GM18519 (cell line): ENCODE measurements around the gene DLX1.

Experiments
- ATAC-seq: cut with Tn5 transposase; IDR thresholded peaks from one replicate; pipeline ENCODE4 v1.9.1; 2021; ENCODE audit warnings: mild to moderate bottlenecking, moderate library complexity; ENCODE audit not compliant: unreplicated experiment, low FRiP score

Gene DLX1

DNA sequence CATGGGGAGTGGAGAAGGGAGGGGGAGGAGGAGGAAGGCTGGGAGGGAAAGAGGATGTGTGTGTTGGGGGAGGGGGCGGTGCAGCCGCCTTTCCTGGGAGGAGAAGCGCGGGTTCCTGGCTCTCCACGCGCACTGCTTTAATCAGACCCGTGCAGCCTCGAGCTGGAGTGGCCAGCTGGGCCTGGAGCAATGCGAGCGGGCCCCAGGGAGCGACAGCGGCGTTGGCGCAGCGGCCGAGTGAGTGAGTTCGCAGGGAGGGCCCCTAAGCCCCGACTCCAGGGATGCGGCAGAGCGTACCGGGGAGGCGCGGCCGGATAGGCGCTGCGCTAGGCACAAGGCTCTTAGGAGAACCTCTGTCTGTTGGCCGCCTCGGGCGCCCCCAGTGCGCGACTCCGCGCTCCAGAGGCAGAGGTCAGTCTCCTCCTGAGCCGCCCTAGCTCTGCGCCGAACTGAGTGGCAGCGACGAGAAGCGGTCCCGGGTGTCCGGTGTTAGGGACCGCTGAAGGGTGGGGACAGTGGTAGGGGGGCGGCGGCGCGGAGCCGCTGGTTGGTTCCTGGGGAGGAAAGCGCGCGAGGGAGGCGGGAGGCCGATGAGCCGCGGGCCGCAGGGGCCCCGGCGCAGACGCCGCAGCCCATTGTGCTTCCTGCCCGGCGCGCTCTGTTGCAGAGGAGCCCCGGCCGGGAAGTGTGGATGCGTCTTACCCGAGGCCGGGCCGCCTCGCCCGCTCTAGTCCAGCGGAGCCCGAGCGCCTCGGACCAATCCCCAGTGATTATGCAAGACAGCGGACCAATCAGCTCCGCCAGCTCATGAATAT is 455 bp upstream of the DLX1 start:
- ATAC-seq, result peak; percentile 78

DNA sequence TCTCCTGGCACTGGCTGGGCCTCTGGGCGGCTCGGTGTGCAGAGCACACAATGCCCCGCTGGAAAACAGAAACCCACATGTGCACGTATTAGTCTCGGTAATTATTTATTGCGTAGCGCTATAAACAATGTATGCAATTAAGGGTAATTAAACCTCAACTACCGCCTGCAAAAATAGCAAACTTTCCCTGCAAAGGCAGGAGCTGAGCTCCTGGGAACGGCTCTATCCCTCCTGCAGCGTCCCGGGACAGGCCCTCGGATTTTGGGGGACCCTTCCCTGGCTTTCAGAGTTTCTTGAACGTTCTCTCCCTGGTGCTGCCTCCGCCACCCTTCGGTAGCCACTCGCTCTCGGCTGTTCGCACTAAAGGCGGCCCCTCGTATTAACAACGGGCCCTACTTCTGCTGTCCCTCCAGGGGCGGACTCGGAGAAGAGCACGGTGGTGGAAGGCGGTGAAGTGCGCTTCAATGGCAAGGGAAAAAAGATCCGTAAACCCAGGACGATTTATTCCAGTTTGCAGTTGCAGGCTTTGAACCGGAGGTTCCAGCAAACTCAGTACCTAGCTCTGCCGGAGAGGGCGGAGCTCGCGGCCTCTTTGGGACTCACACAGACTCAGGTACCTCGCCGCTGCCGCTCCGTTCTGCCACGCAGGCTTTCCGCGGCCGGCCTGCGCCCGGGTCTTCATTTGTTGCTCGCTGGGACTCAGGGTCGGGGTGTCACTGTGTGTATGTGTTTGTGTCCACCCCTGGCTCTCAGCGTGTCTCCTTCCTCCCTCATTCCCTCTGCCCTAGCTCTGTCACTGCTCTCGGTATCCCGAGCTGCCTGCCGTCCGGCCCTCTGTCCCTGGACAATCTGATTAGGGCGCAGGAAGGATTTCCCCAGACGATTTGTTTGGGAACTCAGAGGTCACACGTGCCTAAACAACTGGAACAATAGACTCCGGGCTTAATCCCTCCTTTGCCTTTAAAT is 1.2 kb downstream of the DLX1 start:
- ATAC-seq, result no peak

DNA sequence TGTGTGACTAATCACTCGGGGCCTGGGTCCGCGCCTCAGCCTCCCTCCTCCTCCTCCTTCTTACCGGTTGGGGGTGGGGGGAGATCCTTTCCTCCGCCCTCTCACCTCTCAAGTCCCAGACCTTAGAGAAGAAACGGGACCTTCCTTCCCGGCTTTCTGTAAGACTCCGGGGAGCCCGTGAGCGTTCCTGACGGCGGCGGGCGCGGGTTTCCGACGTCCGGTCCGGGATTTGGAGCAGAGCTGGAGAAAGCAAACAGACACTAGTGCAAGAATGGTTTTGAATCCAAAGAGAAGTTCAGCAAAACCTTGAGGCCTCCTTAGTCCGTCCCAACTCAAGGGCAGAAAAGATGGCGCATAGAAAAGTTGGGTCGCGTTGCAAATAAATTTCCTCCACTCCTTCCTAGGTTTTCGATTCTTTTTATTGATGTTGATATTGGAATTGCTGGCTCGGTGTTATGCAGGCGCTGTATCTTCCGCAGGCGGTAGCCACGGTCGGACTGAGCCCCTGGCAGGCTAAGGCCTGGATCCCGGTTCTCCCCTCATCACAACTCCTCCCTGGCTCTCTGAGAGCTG is 2.0 kb downstream of the DLX1 start:
- no peak for ATAC-seq

DNA sequence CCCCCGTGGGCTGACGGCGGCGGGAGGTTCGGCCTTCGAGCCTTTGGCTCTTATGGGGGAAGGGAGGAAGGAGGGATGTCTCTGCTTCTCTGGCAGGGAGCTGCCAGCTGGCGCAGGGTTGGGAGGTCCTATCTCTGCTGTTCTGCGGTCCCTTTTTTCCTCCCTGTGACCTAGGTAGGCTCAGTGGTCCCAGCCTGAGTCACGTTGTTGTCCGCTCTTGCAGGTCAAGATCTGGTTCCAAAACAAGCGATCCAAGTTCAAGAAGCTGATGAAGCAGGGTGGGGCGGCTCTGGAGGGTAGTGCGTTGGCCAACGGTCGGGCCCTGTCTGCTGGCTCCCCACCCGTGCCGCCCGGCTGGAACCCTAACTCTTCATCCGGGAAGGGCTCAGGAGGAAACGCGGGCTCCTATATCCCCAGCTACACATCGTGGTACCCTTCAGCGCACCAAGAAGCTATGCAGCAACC is 2.5 kb downstream of the DLX1 start:
- ATAC-seq, result no peak

DNA sequence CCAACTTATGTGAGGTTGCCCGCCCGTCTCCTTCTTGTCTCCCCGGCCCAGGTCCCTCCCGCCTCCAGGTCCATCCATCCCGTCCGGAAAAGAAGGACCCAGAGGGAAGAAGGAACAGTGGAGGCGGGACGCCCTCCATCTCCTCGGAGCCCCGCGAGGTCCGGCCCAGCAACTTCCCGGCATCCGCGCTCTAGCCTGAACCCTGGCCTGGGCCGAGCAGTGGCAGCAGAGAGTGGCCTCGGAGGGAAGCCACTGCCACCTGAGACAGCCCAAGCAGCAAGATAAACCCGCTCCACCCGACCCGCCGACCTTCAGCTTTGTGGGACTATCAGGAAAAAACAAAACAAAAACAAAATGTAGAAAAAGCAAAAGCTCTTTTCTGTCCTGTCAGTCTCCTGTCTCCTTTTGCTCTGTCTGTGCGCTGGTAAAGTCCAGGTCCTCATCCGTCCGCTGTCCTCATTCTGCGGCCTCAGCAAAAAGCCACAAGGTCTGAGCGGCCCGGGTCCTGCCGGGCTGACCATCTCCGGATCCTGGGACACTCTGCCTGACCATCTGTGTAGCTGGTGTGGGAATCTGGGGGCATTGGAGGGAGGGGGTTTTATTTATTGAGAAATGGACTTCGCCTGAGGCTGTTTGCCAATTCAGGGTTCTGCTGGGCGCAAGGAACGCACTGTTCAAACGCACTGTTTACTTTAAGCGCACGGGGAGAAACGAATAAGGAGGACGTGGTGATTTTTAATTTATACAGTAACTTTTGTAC is 3.1 kb downstream of the DLX1 start:
- no peak for ATAC-seq

DNA sequence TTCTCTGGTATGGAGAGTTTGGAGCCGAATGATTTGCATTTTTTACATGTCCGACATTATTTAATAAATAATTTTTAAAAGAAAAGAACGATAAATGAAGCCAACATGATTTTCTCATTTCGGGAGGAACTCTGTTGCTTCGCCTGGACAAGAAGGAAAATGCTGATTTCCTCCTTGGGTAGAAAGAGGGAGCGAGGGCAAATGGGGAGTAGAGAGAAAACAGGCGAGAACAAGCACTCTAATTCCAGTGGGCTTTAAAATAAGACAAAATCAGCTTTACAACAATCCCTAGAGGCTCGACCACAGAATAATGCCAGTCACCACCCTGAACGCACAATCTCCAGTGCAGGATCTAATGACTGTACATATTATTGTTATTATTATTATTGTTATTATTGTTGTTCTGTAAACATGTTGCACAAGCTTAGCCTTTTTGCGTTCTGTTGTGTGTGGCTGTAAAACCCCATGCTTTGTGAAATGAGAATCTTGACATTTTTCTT is 3.7 kb downstream of the DLX1 start:
- ATAC-seq, result no peak

DNA sequence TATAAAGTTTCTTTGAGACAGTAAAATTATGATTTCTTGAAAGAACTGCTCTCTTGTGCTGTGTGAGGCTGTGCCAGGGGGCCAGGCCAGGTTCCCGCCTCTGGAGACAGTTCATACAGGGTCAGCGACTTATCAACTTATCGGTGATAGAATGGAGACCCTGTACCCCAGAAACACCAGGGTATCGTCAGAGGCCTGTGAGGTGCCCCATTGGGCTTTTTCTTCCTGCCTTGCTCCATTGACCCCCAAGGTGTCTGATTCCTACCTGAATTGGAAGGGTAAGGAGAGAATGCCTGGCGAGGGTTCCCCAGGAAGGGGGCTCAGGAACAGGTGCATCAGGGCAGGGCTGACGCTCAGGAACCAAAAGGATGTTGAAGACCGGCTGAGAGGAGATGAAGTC is 4.3 kb downstream of the DLX1 start:
- ATAC-seq, result no peak

DNA sequence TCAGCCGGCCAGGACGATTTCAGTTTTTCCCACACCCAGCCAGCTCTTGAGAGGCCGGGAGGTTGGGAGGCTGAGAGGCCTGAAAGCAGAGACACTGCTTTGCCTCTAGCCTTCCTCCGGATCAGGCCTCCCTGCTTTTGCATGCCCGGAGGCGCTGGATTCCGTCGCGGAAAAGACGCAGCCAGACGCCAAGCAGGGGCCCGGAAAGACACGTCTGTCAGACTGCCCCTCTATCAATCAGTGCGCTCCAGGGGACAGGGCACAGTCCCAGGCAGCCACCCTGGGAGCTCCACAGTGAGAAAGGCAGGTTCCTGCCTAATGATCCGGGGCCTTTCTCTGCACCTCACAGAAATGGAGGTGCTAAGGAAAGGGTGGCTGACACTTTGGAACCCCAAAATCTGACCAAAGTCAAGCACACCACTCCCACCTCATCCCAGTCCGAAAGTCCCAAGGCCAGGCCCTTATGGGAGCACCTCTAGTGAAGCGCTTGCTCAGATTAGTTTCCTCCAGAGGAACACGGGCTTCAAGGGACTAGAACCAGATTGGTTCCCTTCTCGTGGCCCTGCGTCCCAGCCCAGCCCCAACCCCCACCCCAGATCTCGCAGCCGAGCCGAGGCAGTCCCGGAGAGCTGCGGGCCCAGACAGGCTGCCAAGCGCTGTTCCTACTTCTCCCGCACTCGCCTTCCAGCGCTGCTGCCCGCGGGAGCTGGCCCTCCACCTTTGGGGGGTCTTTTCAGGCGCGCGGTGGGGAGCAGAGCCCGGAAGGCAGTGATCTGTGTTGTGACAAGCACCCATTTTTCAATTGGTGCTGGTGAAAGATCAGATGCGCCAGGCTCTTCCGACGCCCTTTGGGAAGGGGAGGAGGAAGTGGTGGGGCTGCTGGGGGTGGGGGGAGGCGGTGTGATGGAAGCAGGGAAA is 5.0 kb downstream of the DLX1 start:
- no peak for ATAC-seq

DNA sequence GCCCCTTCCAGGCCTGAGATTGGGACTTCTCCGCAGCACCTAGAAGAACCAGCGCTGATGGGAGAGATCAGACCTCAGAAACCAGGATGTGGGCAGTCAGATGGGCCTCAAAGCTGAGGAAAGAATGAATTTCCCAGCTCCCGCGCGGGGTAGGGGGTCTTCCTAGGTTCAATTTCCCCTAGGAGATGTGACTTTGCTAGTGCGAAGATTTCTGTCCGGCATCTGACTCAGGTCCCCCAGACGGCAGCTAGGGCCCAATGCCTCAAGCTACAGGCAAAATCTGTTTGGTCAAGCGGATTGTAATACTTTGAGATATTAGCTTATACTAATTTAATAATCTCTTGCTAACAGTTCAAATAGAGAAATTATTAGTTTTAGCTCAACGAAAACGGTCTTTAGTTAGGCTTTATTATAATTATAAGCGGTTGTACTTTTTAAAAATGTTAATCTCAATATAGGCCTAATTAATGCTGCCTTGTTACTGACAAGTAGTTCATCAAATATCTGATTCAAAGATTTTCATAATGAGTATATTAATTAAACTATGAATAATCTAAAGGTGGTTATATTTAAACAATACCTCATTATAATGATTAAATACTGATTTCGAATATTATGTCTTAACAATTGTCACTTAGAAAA is 5.8 kb downstream of the DLX1 start:
- no peak for ATAC-seq

DNA sequence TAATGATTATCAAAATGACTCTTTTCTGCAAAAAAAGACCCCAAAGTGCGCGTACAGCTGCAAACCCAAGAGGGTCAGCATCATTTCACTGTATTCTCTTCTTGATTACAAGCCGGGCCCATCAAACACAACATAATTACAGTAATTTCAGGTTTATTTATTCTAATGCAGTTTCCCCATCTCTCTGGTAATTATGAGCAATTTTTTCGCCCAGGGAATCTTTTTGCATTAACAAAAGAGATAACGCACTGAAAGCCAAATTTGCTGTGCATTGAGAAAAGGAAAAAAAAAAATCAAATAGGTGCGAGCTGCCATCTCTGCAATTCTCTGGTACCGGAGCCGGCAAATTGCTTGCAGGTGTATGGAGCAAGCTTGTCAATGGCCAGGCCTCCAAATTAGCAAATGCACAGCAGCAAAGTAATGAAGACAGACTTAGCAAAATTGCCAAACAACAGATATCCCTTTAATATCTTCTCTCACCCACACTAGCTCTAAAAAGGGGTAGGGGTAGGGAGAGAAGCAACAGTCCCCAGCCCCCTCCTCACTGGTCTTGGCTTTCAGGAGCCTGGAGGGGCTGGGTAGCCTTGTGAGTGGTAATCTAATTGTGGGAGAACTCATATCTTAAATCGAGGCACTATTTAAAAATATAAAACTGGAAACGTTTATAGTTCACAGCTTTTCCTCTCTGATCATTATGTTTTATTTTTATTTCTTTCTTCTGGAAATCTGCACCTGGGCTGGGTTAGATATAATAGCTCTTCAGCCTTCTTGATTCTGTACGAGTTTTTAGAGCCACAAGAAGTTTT is 6.7 kb downstream of the DLX1 start:
- no peak for ATAC-seq

DNA sequence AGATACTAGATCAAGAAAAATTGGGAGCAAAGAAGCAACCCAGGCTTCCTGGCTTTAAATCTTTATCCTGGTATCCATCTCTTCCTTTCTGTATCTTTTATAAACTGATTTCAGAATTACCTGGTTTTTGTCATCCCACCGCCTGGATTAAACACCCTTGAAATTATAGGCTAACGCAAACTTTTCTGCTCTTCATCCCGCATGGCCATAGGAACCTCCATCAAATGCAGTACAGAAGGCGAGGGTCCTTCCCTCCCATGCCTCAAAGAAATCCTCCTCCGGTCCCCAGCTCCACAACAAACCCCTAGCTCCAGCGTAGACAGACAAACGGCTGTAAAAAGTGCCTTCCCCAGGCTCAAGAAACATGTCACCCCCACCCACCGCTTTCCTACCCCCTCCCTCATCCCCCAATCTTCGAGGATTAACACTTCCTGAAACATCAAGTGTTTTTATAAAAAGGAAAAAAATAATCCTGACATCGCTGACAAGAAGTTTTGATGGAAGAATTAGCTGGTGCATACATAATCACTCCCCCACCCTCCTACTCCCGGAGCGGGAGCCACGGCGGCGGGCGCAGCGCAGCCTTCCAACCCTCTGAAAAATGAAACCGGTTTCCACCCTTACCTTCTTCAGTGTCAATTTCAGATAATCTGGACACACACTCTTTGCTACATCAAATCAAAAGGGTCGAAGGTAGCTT is 7.6 kb downstream of the DLX1 start:
- ATAC-seq, result no peak

DNA sequence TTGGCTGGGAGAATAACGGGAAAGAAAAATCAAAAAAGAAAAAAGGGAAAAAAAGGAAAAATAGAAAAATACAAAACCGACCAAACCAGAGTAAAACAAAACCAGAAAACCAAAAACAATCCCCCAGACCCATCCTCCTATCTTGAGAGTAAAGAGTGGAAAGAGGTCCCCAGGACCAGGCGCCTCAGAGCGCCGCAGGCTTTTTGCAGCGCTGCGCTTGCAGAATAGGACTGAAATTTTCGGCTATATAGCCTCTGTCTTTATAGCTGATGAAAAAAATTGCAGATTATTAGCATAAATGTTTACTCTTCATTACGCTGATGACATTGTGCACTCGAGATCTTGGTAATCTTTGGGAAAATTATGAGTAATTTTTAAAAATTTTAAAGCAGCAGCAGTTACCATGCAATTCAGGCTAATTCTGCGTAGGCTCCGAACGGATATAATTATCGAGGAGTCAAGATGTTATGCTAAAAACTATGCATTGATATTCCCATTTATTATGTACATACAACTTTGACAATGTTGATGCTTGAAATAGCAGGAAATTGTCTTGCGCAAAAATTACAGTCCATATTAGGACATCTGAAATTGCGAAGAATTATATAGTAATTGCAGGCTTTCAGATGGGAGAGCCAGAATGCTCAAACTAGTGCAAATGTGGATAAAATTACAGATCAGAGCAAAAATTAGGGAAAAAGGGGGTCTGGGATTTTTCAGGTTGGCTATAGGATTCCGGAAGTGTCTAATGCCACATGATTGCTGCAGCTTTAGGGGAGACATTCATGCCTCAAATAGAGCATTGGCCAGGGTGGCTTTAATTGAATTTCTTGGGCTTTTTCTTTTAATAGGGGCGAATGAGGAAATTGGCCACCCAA is 8.3 kb downstream of the DLX1 start:
- ATAC-seq, result no peak

DNA sequence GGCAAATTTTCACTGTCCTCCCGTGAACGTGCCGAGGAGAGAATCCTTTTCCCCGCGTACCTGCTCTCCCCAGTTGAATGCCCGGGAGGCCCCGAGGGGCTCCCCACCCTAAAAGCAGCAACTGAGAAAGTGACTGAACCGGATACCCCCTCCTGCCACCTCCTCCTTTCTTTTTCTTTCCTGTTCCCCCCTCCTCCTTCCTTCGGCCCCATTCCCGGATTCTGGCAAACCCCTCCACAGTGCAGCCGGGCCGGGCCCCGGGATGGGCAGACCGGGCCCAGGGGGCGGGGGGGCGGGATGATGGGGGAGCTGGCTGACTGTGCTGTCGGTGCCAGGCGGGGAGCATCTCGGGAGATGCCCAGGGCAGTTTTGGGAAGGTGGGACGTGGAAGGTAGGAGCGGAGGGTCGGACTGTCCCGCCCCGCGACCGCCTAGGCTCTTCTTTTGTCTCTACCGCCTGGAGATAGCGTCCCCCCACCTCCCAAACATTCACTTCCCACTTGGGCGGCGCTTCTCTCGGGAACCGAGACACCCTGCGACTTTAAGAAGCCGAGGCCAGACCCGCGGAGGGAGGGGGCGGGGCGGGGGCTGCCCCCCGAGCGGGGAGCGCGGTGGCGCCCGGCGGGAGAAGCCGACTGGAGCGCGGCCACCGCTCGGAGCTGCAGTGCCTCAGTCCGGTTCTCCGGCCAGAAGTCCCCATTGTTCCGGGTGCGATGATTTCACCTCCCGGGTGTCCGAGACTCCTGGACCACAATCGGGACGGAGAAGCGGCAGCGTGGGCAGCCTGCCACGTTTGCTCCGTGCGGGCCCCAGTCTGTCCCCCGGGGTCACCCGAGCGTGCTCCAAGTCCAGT is 9.2 kb downstream of the DLX1 start:
- ATAC-seq, result no peak

DNA sequence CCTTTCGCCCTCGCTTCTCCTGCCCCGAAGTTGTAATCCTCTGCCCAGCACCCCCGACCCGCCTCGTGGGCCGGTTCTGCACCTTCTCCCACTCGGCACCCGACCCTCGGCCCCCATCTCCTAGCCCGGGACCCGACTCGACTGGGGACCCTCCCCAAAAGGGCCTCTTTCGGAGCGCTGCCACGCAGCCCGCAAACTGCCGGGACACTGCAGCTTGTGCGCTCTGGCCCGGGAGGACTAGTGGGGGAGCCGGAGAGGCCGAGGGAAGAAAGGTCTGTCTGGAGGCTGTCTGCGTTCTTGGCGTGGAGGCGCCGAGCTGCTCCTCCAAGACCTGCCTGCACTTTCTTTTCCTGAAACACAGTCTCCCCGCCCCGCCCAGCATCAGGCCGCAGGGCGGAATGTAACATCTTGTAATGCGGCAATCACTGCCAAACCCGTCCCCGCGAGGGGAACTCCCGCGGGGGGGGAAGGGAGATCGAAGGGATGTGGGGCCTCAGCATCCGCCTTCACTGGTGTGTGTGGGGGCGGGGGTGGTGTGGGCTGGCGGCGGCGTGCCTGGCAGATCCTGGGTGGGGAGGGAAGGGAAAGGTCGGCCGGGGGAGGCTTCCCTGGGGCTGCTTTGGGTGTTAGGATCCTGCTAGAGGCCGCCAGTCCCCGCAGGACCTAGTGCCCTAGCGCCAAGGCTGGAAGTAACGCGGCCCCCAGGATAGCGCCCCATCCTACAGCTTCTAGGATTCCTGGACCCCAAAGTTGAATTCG is 10.0 kb downstream of the DLX1 start:
- ATAC-seq, result no peak
